NCI-H146 treated with DMSO at 0.1 percent for 48 hours (cell line): ENCODE results near the gene MASTL.

Experiments used
- DNase-seq: peaks from one replicate; lab custom pipeline; 2025; ENCODE audit not compliant: unreplicated experiment; lab: John Stamatoyannopoulos, UW

Gene MASTL

GRCh38 chr10:27225011-27225590 lies 69.9 kb downstream of the MASTL start:
- no peak for DNase-seq

GRCh38 chr10:27225642-27226257 lies 70.6 kb downstream of the MASTL start:
- DNase-seq: no peak

- no peak for DNase-seq
These were observed 74.9 kb downstream of the MASTL start for GRCh38 chr10:27230022-27230421.

- DNase-seq: no peak
These were observed 80.6 kb downstream of the MASTL start for GRCh38 chr10:27235706-27236105.
